Transverse colon (tissue), 4 donors: ENCODE data around the gene GPR55.

Experiments
- POLR2A ChIP-seq: fragments of 450-650 bp; IDR thresholded peaks from one replicate; pipeline ENCODE4 v1.6.1; 2016; ENCODE audit warnings: antibody characterized with exemption, mild to moderate bottlenecking, moderate library complexity
- POLR2AphosphoS5 ChIP-seq, 3 donors: sonication (generic); formaldehyde crosslinking; IDR thresholded peaks; one replicate each; pipeline ENCODE4 v1.6.1; 2016; ENCODE audit warnings: antibody characterized with exemption in 3 of 3
- TF ChIP-seq, protein P1 (sequence below), 5 experiments: fragments of 200-600 bp in 3 of 5; fragments of 450-650 bp in 2 of 5; sonication (generic) in 3 of 5; IDR thresholded peaks; 1 replicate in 2 of 5; 2 replicates in 3 of 5; pipeline ENCODE4 v1.5.1; 2016 to 2017; ENCODE audit warnings: antibody characterized with exemption in 5 of 5, inconsistent platforms in 3 of 5, mild to moderate bottlenecking in 2 of 5, moderate library complexity in 1 of 5

- TF ChIP-seq, protein P1, sequence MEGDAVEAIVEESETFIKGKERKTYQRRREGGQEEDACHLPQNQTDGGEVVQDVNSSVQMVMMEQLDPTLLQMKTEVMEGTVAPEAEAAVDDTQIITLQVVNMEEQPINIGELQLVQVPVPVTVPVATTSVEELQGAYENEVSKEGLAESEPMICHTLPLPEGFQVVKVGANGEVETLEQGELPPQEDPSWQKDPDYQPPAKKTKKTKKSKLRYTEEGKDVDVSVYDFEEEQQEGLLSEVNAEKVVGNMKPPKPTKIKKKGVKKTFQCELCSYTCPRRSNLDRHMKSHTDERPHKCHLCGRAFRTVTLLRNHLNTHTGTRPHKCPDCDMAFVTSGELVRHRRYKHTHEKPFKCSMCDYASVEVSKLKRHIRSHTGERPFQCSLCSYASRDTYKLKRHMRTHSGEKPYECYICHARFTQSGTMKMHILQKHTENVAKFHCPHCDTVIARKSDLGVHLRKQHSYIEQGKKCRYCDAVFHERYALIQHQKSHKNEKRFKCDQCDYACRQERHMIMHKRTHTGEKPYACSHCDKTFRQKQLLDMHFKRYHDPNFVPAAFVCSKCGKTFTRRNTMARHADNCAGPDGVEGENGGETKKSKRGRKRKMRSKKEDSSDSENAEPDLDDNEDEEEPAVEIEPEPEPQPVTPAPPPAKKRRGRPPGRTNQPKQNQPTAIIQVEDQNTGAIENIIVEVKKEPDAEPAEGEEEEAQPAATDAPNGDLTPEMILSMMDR (IDR thresholded peaks at IDR 0.05): no peak
- TF ChIP-seq POLR2A (no peak), POLR2AphosphoS5 (IDR thresholded peaks at IDR 0.05) (no peak)
Observed at GRCh38 chr2:230946429-230947234, 21.6 kb upstream of the GPR55 start.
